ENCODE data around the gene PLPPR1.
"Not testable (repeated sequence)": the region's sequence is repeated elsewhere in the genome, so short reads cannot be mapped to it uniquely, and the experiment has no call there.

The PLPPR1 gene

GRCh38 chr9:101311191-101311590, 282.7 kb downstream of the PLPPR1 start:
- no peak for DNase-seq

DNA sequence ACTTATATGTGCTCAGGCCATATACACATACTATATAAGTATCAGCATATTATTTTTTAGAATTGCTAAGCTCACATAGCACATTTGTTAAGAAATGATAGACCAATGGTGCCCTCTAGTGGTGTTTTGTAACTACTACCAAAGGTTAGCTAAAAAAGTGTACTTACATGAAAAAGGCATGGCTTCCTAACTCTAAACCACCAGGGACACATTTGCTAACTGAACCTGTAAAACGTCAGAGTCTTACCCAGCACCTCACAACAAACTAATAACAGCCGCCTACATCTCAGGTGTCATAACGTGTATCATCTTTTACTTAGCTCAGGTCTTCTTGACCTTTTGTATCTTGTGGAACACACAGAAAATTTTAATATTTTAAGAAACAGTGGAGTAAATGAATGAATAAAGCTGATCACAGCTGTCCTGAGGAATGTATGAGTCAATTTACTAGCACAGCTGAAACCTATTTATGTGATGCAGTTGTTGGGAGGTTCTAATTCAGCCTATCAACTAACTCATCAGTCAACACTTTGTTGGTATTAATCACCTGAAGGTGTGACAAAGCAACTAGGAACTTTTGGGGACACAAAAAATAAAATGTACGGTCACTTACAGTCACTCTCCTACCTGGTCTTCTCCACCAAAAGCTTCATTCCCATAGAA, 283.4 kb downstream of the PLPPR1 start:
- DNase-seq, result peak; percentile 22

- no peak for DNase-seq
These were observed 284.1 kb downstream of the PLPPR1 start for GRCh38 chr9:101312661-101313060.

GRCh38 chr9:101315112-101315450, 286.6 kb downstream of the PLPPR1 start:
- DNase-seq, result no peak

DNA sequence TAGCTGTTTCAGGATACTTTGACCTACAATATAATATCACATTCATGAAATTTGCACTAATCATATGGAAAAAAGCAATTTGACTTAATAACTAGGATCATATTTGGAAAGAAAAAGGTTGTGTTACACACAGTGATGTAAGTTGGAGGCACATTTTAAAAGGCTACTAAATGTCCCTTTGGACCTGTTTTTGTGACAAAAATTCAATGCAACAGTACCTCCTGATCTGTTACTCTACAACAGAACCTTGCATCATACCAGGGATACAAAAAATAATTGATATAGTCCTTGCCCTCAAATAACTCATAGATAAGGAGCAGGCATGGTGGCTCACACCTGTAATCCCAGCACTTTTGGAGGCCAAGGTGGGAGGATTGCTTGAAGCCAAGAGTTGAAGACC, 289.2 kb downstream of the PLPPR1 start:
- no peak for DNase-seq

GRCh38 chr9:101323129-101323528, 294.6 kb downstream of the PLPPR1 start:
- DNase-seq, result no peak

DNA sequence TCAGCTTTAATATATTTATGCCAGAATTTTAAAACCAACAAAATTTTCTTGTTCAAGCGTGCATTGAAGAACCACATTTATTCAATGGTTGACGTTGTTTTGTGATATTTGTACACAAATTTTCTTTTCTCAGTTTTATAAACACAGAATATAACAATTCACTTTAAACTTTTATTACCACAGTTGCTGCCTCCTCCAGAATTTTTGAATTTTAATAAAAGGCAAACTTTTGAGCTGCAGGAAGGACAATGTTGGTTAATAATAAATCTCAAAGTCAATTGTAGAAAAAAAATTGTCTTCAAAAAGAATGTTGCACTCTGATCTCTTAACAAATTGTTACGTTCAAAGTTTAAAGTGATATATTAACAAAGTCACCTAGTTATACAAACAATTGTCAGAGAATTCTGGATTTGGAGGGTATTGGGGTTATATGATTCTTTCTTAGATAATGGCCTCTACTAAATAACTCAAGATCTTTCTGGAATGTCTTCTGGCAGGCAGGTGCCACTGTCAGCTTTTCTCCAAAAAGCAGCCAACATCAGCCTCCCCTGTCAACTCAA, 295.8 kb downstream of the PLPPR1 start:
- DNase-seq, result no peak

DNA sequence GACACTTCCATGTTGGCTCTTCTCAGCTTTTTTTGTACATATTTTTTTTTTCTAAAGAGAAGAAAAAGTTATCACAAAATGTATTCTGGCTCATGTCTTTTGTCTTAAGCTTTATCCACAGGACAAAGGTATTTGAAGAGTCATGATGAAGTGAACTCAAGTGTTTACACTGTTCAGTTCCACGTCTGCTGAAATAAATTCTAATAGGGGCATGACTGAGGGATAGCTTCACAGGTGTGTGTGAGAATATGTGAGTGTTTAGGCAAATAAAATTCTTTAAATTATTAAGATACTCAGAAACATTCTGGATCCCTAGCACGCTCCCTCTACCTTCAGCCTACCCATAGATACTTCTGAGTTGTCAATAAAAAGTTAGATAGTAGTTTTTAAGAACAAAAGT, 296.5 kb downstream of the PLPPR1 start:
- DNase-seq, result no peak

GRCh38 chr9:101326035-101326434, 297.5 kb downstream of the PLPPR1 start:
- no peak for DNase-seq

DNA sequence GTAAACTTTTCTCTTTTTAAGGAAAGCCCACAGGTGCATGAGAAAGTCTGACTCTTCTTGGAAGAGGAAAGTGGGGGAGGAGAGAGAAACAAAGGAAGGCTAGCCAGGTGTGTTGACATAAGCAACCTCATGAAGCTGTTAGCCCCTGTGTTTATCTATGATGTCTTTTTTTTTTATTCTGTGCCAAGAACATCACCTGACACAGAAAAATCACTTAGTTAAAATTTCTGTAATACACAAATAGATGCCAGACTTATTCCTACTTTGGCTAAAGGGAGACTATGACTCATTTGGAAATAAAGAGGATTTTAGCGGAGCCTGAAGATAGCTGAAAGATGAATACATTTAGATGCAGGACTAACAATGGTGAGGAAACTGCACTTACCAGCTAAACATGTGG, 298.0 kb downstream of the PLPPR1 start:
- no peak for DNase-seq

- not testable (repeated sequence) for DNase-seq
These were observed 298.9 kb downstream of the PLPPR1 start for GRCh38 chr9:101327422-101327909.

- no peak for DNase-seq
These were observed 303.8 kb downstream of the PLPPR1 start for GRCh38 chr9:101332362-101332761.

- DNase-seq, result no peak
These were observed 305.0 kb downstream of the PLPPR1 start for GRCh38 chr9:101333490-101333889.

GRCh38 chr9:101333926-101334702, 305.6 kb downstream of the PLPPR1 start:
- no peak for DNase-seq

DNA sequence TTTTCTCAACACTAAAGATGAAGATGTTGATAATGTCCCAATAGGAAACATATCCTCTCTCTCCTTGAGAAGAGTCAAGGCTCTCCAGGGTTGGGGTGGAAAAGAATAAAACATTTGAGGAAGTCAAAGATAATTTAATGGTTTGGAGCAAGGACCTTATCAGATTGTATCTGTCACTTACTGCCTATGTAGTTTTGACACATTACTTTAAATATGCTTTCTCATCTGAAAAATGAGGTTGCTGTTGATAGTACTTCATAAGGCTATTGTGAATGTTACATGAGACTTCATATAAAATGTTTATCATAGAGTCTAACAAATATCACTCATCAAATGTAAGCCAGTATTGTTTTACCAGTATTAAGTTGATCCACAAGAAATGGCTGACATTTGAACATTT, 307.6 kb downstream of the PLPPR1 start:
- DNase-seq, result no peak

- no peak for DNase-seq
These were observed 308.7 kb downstream of the PLPPR1 start for GRCh38 chr9:101337237-101337636.

DNA sequence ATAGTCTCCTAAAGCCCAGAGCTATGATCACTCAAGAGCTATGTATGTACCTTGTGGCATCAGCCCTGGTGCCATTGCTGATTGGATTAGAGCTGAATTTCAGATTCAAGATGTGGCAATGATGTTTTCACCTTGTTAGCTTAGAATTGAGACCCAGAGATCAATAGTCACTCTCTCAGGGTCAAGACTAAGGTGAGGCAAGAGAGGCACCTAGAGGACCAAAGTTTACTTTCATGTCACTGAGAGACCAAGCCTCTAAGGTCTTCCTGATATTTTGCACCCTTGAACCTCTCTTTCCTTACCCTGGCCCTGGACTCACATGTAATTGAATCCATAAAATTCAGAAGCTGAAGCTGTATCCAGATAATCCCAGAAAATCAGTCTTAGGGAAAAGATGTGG, 313.4 kb downstream of the PLPPR1 start:
- no peak for DNase-seq

DNA sequence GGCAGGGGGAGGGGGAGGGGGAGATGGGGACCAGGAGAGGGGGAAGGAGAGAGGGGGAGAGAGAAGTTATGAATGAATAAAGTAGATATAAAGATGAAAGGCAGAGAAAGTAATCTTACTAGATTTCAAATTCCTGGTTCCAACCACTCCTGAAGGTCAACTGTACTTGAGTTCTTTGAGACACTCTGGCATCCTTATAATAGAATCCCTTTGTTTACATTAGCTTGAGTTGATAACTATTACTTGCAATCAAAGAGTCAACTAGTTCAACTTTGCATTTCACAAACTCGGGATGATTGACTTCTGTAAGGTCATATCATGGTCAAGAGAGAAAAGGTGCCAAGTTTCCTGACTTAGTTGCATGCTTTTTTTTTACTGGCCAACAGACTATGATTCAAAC, 314.1 kb downstream of the PLPPR1 start:
- DNase-seq, result no peak

DNA sequence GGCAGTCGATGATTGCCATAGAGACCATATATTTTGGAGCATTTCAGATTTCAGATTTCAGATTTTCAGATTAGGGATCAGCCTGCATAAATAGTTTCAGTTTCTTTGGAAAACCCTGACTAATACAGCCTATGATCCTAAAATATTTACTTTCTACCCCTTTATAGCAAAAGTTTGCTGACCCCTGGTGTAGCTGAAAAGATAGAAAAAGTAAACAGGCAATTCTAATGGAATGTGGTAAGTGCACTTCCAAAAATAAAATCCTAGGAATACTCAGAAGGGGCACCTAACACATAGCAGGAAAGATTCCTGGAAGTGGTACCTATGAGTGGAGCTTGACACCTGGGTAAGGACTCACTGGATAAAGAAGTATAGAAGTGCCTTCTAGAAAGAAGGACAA, 321.8 kb downstream of the PLPPR1 start:
- no peak for DNase-seq

- no peak for DNase-seq
These were observed 324.5 kb downstream of the PLPPR1 start for GRCh38 chr9:101352892-101353463.

GRCh38 chr9:101353683-101354082, 325.2 kb downstream of the PLPPR1 start:
- no peak for DNase-seq

- no peak for DNase-seq
These were observed 325.7 kb downstream of the PLPPR1 start for GRCh38 chr9:101354143-101354764.
